ENCODE measurements around the gene RANBP17. TPM values are rescaled to one million over a fixed set of nuclear protein-coding genes. Genes with fewer than 3 reads are reported as not detected.
A peak's percentile ranks its signal among the peaks of the same experiment; 100 is the strongest.

The RANBP17 gene
- total and polyA plus RNA-seq, 2 of the 4 experiments (the other 2 are of a cell fraction), result 8.2 to 29.0 TPM

- Histone ChIP-seq H3K4ac (ENCODE audit: low read depth, low read length) (no peak overlapping the region), H3K27ac (ENCODE audit: insufficient read depth, low read length) (no peak overlapping the region), H3K9ac (ENCODE audit: low read depth, low read length) (no peak overlapping the region), H3K18ac (ENCODE audit: low read depth, low read length) (no peak overlapping the region), H3K9me3 (ENCODE audit: control insufficient read depth, insufficient read depth, low read length) (no peaks in the 10 kb centered on the region), H3K9me1 (ENCODE audit: insufficient read depth, low read length) (no peaks in the 10 kb centered on the region), H2BK20ac (ENCODE audit: low read depth, low read length) (no peak overlapping the region), H2BK5ac (ENCODE audit: low read depth, low read length, poor library complexity, severe bottlenecking) (no peak overlapping the region), H2AFZ (replicated peaks; ENCODE audit: low read length, poor library complexity) (no peak overlapping the region), H3K4me1 (ENCODE audit: control insufficient read depth, insufficient read depth, low read length) (peaks cover under 1% of the 10 kb centered on the region; the same call in 1 of the 2 replicates), H3K23ac (ENCODE audit: low read depth, low read length) (no peak overlapping the region), H2BK120ac (ENCODE audit: low read depth, low read length) (no peak overlapping the region), H2AK5ac (ENCODE audit: low read depth, low read length) (no peak overlapping the region), H3K27me3 (ENCODE audit: control insufficient read depth, insufficient read depth, low read length) (no peaks in the 10 kb centered on the region), H3K36me3 (ENCODE audit: control insufficient read depth, insufficient read depth, low read length) (no peaks in the 10 kb centered on the region), H2BK15ac (ENCODE audit: low read depth, low read length) (no peak overlapping the region), H2AK9ac (replicated peaks; ENCODE audit: low read depth, low read length, poor library complexity) (no peak overlapping the region), H4K8ac (ENCODE audit: low read depth in 2 of 2, low read length in 2 of 2) (peak overlapping the region in 1 of 2 experiments; percentile 38; a peak in 1 of 4 replicates), H4K91ac (ENCODE audit: insufficient read depth, low read depth, low read length) (no peak overlapping the region), H4K20me1 (ENCODE audit: insufficient read depth, low read length) (no peaks in the 10 kb centered on the region), H3K14ac (replicated peaks; ENCODE audit: low read depth, low read length) (no peak overlapping the region), H3K79me1 (ENCODE audit: low read depth in 1 of 2, low read length in 2 of 2) (no peaks in the 10 kb centered on the region), H3K4me2 (ENCODE audit: low read depth, low read length) (0 out of 2 replicates have a peak overlapping the region, but pooled peaks have one; percentile 34), H4K5ac (ENCODE audit: low read depth, low read length) (no peak overlapping the region), H3K56ac (ENCODE audit: extremely low read depth, insufficient read depth, low read length) (no peak overlapping the region), H3K4me3 (ENCODE audit: insufficient read depth, low read depth, low read length) (no peak overlapping the region)
- no CpG with 5 or more reads among the region's 1 CpG for WGBS, 2 experiments (ENCODE audit: extremely low coverage in 2 of 2, insufficient read length in 1 of 2)
- POLR2A ChIA-PET (ENCODE audit: unreplicated experiment), result no interaction called here
- no TSS peak for BruUV-seq (replicated peaks)
- no peak for TF ChIP-seq CTCF (conservative IDR thresholded peaks at IDR 0.05; ENCODE audit: low read depth, low read length)
- TF ChIP-seq MXI1 (IDR thresholded peaks at IDR 0.05; ENCODE audit: borderline replicate concordance, low read depth, low read length), result no peak
- TF ChIP-seq RAD21 (IDR thresholded peaks at IDR 0.05; ENCODE audit: low read length), result no peak
- no peak for TF ChIP-seq MAFK (IDR thresholded peaks at IDR 0.05; ENCODE audit: low read depth, low read length)
- TF ChIP-seq USF2 (IDR thresholded peaks at IDR 0.05; ENCODE audit: low read depth, low read length), result no peak
- no peak for TF ChIP-seq CHD1 (IDR thresholded peaks at IDR 0.05; ENCODE audit: low read depth, low read length)
- TF ChIP-seq SMC3 (IDR thresholded peaks at IDR 0.05; ENCODE audit: low read depth, low read length), result no peak
- TF ChIP-seq ELK1 (IDR thresholded peaks at IDR 0.05; ENCODE audit: borderline replicate concordance, low read depth, low read length), result no peak
- TF ChIP-seq POLR2A (IDR thresholded peaks at IDR 0.05; ENCODE audit: low read depth, low read length), result no peak
- peak; percentile 54 for ATAC-seq (ENCODE audit: low read depth)
- in situ Hi-C loops (cut with MboI; ENCODE audit: low sequenced_read_pairs) (loop anchor here (25.0 kb wide), 1 partner anchor 343 kb away; no protein-coding TSS in a partner anchor), dilution Hi-C loops (cut with HindIII; ENCODE audit: low sequenced_read_pairs, unreplicated experiment) (no loop called here), intact Hi-C loops (cut with micrococcal nuclease) (no loop called here)
- peak; percentile 38 for DNase-seq
- CTCF ChIA-PET, result interaction anchor here (1.3 to 1.5 kb wide), 2 partner anchors 10 to 346 kb away, joined by 4 read pairs; no protein-coding TSS in a partner anchor
Observed at GRCh38 chr5:171155621-171156020, 293.8 kb downstream of the RANBP17 start.

All from IMR-90 (cell line).